HG02884 (cell line): ENCODE data around the gene C8B.

Experiments used
- ATAC-seq: cut with Tn5 transposase; IDR thresholded peaks from one replicate; pipeline ENCODE4 v1.9.1; 2021; ENCODE audit warnings: mild to moderate bottlenecking, moderate library complexity; ENCODE audit not compliant: unreplicated experiment

C8B gene

GRCh38 chr1:56934430-56935060 lies 31.3 kb downstream of the C8B start:
- no peak for ATAC-seq

- ATAC-seq: no peak
Observed at GRCh38 chr1:56933606-56934005, 32.2 kb downstream of the C8B start.

GRCh38 chr1:56933161-56933560 lies 32.7 kb downstream of the C8B start:
- no peak for ATAC-seq

- ATAC-seq: no peak
Observed at GRCh38 chr1:56931686-56932085, 34.1 kb downstream of the C8B start.

- no peak for ATAC-seq
Observed at GRCh38 chr1:56931211-56931610, 34.6 kb downstream of the C8B start.

- ATAC-seq: no peak
Observed at GRCh38 chr1:56929492-56929891, 36.3 kb downstream of the C8B start.

- ATAC-seq: no peak
Observed at GRCh38 chr1:56927986-56928385, 37.8 kb downstream of the C8B start.

GRCh38 chr1:56927171-56927570 lies 38.6 kb downstream of the C8B start:
- no peak for ATAC-seq

GRCh38 chr1:56925193-56925592 lies 40.6 kb downstream of the C8B start:
- ATAC-seq: no peak

GRCh38 chr1:56924116-56924515 lies 41.7 kb downstream of the C8B start:
- no peak for ATAC-seq

GRCh38 chr1:56923201-56923600 lies 42.6 kb downstream of the C8B start:
- no peak for ATAC-seq

GRCh38 chr1:56922507-56922906 lies 43.3 kb downstream of the C8B start:
- ATAC-seq: no peak

GRCh38 chr1:56922070-56922469 lies 43.7 kb downstream of the C8B start:
- ATAC-seq: no peak

- no peak for ATAC-seq
Observed at GRCh38 chr1:56921479-56921878, 44.3 kb downstream of the C8B start.

- no peak for ATAC-seq
Observed at GRCh38 chr1:56920591-56921001, 45.2 kb downstream of the C8B start.

- ATAC-seq: no peak
Observed at GRCh38 chr1:56917356-56917755, 48.5 kb downstream of the C8B start.

GRCh38 chr1:56916630-56917029 lies 49.2 kb downstream of the C8B start:
- no peak for ATAC-seq

GRCh38 chr1:56915960-56916359 lies 49.9 kb downstream of the C8B start:
- ATAC-seq: no peak

- ATAC-seq: no peak
Observed at GRCh38 chr1:56912325-56912724, 53.5 kb downstream of the C8B start.

GRCh38 chr1:56911098-56911938 lies 54.5 kb downstream of the C8B start:
- no peak for ATAC-seq

- no peak for ATAC-seq
Observed at GRCh38 chr1:56910441-56910985, 55.3 kb downstream of the C8B start.

- ATAC-seq: no peak
Observed at GRCh38 chr1:56908619-56909221, 57.1 kb downstream of the C8B start.
